Osteocyte (in vitro differentiated cells): ENCODE measurements around the gene DNASE2B. TPM values are rescaled to one million over a fixed set of nuclear protein-coding genes. Genes with fewer than 3 reads are reported as not detected.

Source experiments
- DNase-seq: peaks from one replicate; pipeline ENCODE4 v3.0.0; 2021; ENCODE audit warnings: mixed read lengths; ENCODE audit not compliant: unreplicated experiment; ENCODE audit errors: extremely low spot score
- H3K27ac Mint-ChIP-seq: one replicate; pipeline ENCODE4 v1.8.0; 2021; ENCODE audit warnings: mild to moderate bottlenecking, mixed read lengths; ENCODE audit not compliant: unreplicated experiment
- H3K27me3 Mint-ChIP-seq: one replicate; pipeline ENCODE4 v1.8.0; 2021; ENCODE audit warnings: mixed read lengths; ENCODE audit not compliant: unreplicated experiment
- H3K36me3 Mint-ChIP-seq: one replicate; pipeline ENCODE4 v1.8.0; 2021; ENCODE audit warnings: mixed read lengths; ENCODE audit not compliant: unreplicated experiment
- H3K4me1 Mint-ChIP-seq: one replicate; pipeline ENCODE4 v1.8.0; 2021; ENCODE audit warnings: mixed read lengths; ENCODE audit not compliant: unreplicated experiment
- H3K4me3 Mint-ChIP-seq: one replicate; pipeline ENCODE4 v1.8.0; 2021; ENCODE audit warnings: mild to moderate bottlenecking, moderate library complexity, mixed read lengths; ENCODE audit not compliant: unreplicated experiment
- H3K9me3 Mint-ChIP-seq: one replicate; pipeline ENCODE4 v1.8.0; 2021; ENCODE audit warnings: mixed read lengths; ENCODE audit not compliant: unreplicated experiment
- total RNA-seq: library from RNA; stranded (reverse); gene quantifications from 2 replicates; pipeline ENCODE4 v1.2.1, GENCODE V29; 2021
- TF ChIP-seq, protein P1 (sequence below): fragments of 200-600 bp; sonication (generic); IDR thresholded peaks from 2 replicates; pipeline ENCODE4 v1.5.0; 2021; ENCODE audit warnings: antibody characterized with exemption, mild to moderate bottlenecking, moderate library complexity

The DNASE2B gene
- total RNA-seq, 1 donor from 2014 or later, result not detected

DNA sequence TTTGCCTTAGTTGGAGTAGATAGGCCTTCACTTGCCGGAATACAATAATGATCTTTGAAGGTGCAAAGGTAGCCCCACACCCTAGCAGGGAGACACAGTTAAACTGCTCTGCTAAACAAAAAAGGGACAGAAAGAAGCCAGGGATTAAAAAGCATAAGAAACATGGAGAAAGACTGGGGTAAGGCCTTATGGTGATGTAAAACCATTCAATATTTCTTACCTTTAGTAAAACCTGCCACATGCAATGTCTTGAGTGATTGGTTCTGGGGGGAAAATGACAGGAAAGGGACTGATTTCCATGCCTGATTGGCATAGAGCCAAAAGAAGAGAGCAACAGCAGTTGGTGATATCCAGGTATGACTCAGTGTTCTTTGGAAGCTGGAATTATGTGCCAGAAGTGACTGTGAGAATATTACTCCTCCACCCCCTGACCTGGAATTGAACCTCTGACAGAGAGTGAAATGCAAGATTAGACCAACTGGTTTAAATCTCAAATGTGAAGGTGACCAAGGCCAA lies 8.1 kb downstream of the DNASE2B start:
- no peak overlapping the region for H3K27ac Mint-ChIP-seq
- H3K4me3 Mint-ChIP-seq, result no peak overlapping the region
- no peaks in the 10 kb centered on the region for H3K27me3 Mint-ChIP-seq

GRCh38 chr1:84407524-84407923 lies 9.2 kb downstream of the DNASE2B start:
- Mint-ChIP-seq H3K36me3 (no peaks in the 10 kb centered on the region), H3K9me3 (no peaks in the 10 kb centered on the region), H3K27me3 (no peaks in the 10 kb centered on the region), H3K27ac (no peak overlapping the region), H3K4me3 (no peak overlapping the region), H3K4me1 (no peaks in the 10 kb centered on the region)
- TF ChIP-seq, protein P1, sequence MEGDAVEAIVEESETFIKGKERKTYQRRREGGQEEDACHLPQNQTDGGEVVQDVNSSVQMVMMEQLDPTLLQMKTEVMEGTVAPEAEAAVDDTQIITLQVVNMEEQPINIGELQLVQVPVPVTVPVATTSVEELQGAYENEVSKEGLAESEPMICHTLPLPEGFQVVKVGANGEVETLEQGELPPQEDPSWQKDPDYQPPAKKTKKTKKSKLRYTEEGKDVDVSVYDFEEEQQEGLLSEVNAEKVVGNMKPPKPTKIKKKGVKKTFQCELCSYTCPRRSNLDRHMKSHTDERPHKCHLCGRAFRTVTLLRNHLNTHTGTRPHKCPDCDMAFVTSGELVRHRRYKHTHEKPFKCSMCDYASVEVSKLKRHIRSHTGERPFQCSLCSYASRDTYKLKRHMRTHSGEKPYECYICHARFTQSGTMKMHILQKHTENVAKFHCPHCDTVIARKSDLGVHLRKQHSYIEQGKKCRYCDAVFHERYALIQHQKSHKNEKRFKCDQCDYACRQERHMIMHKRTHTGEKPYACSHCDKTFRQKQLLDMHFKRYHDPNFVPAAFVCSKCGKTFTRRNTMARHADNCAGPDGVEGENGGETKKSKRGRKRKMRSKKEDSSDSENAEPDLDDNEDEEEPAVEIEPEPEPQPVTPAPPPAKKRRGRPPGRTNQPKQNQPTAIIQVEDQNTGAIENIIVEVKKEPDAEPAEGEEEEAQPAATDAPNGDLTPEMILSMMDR, result no peak
- DNase-seq, result no peak

More for the DNA sequence above, 8.1 kb downstream of the DNASE2B start:
- TF ChIP-seq, protein P1, result no peak
- no peak for DNase-seq
- Mint-ChIP-seq H3K9me3 (no peaks in the 10 kb centered on the region), H3K4me1 (no peaks in the 10 kb centered on the region), H3K36me3 (no peaks in the 10 kb centered on the region)

GRCh38 chr1:84407958-84408422 lies 9.7 kb downstream of the DNASE2B start:
- Mint-ChIP-seq H3K4me1 (no peaks in the 10 kb centered on the region), H3K9me3 (no peaks in the 10 kb centered on the region), H3K4me3 (no peak overlapping the region), H3K27me3 (no peaks in the 10 kb centered on the region), H3K27ac (no peak overlapping the region), H3K36me3 (no peaks in the 10 kb centered on the region)
- no peak for DNase-seq
- TF ChIP-seq, protein P1, result no peak

GRCh38 chr1:84409888-84410287 lies 11.6 kb downstream of the DNASE2B start:
- no peaks in the 10 kb centered on the region for H3K4me1 Mint-ChIP-seq
- H3K27ac Mint-ChIP-seq, result no peak overlapping the region
- no peaks in the 10 kb centered on the region for H3K36me3 Mint-ChIP-seq
- TF ChIP-seq, protein P1, result no peak
- no peak overlapping the region for H3K4me3 Mint-ChIP-seq
- no peak for DNase-seq
- H3K9me3 Mint-ChIP-seq, result no peaks in the 10 kb centered on the region
- H3K27me3 Mint-ChIP-seq, result no peaks in the 10 kb centered on the region

GRCh38 chr1:84410328-84411095 lies 12.2 kb downstream of the DNASE2B start:
- Mint-ChIP-seq H3K36me3 (no peaks in the 10 kb centered on the region), H3K4me3 (no peak overlapping the region), H3K9me3 (no peaks in the 10 kb centered on the region), H3K27me3 (no peaks in the 10 kb centered on the region), H3K4me1 (no peaks in the 10 kb centered on the region), H3K27ac (no peak overlapping the region)
- TF ChIP-seq, protein P1, result no peak
- no peak for DNase-seq
